ENCODE results near the gene FGD5.

The FGD5 gene

DNA sequence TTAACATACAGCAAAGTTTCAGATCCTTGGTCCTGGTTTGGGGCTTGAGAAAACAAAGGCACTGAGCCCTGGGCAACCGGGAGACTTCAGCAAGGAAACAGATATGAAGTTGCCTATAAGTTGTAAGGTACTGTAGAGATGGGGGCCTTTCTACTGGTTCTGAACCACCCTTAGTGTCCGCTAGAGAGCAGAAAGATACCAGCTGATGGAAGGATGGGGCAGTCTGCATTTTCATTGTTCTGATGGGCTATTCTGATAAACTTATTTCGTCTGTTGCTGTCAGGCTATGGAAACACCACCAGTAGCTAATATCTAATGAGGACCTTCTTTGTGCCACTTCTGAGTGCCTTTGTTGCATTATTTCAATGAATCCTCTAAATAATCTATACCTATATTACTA, 38.7 kb downstream of the FGD5 start:
- DNase-seq (ENCODE audit: low spot score): no peak

DNA sequence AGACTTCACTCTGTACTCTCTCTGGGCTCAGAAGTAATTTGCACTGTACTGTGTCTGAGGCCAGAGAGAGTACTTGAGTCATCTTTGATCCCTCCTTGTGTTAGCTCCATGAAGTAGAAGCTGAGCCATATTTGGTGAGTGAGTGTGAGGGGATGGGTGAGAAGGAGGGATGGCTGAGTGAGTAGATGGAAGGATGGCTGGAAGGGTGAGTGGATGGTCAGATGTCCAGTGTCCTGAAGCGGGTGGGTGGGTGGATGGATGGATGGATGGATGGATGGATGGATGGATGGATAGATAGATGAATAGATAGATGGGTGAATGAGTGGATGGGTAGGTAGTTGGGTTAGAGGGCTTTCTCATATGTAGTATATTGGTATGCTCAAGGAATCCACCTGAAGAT, 39.3 kb downstream of the FGD5 start:
- DNase-seq (ENCODE audit: low spot score): no peak

GRCh38 chr3:14859880-14860279, 41.1 kb downstream of the FGD5 start:
- DNase-seq (ENCODE audit: low spot score): no peak

- no peak for DNase-seq (ENCODE audit: low spot score)
Observed at GRCh38 chr3:14861031-14861430, 42.3 kb downstream of the FGD5 start.

GRCh38 chr3:14861446-14862302, 42.9 kb downstream of the FGD5 start:
- no peak for DNase-seq (ENCODE audit: low spot score)

- DNase-seq (ENCODE audit: low spot score): no peak
Observed at GRCh38 chr3:14862303-14862660, 43.5 kb downstream of the FGD5 start.

DNA sequence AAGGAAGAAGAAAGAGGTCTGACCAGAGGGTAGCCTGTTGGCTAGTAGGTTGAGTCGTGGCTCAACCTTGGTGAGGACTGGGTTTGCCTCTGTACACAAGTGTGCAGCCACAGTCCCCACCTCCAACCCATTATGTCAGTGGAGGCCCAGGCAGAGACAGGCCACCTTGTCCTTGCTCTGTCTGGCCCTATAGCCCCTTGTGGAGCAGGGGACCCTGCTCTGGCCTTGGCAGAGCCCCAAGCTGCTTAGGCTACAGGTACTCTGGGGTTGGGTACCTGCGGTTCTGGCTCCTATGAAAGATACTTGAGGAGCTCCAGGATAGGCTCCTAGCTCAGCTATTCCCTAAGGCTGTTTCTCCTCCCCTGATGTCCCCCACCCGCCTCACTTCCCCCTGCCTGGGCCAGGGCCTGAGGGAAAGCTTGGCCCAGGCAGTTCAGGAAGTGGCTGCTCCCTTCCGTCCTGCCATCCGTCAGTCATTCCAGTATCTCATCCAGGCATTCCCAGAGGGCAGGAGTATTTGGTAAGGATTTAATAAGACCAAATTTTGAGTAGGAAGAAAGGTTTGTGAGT, 44.0 kb downstream of the FGD5 start:
- no peak for DNase-seq (ENCODE audit: low spot score)

- DNase-seq (ENCODE audit: low spot score): no peak
Observed at GRCh38 chr3:14863333-14864100, 44.8 kb downstream of the FGD5 start.

GRCh38 chr3:14864131-14864530, 45.4 kb downstream of the FGD5 start:
- no peak for DNase-seq (ENCODE audit: low spot score)

- no peak for DNase-seq (ENCODE audit: low spot score)
Observed at GRCh38 chr3:14866627-14867026, 47.9 kb downstream of the FGD5 start.

DNA sequence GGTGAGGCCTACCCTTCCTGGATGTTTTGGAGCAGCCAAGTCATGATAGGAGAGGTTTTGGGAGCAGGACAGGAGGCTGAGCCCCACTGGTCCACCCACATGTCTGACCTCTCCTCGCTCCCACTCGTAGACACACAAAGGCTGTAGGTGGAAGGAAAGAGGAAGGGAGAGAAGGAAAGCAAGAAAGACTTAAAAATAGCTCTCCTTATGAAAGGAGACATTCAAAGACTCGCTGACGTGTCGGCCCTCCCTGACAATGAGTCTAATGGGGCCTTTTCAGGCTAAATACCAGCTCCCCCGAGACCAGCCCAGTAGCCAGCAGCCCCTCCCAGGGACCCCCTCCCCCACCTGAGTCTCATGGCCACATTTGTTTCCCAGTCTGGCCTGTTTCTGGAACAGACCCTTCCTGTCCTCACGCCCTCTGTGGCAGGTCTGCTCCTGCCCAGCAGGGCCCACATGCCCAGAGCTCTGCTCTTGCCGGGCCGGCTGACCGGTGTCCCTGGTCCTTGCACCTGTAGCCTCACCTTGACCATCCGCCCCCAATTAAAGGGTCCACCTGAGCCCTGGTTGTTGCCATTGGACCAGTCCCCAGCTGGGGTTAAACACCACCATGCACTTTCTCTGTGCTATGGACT, 49.3 kb downstream of the FGD5 start:
- DNase-seq (ENCODE audit: low spot score): no peak

GRCh38 chr3:14869917-14870782, 51.4 kb downstream of the FGD5 start:
- DNase-seq (ENCODE audit: low spot score): no peak

DNA sequence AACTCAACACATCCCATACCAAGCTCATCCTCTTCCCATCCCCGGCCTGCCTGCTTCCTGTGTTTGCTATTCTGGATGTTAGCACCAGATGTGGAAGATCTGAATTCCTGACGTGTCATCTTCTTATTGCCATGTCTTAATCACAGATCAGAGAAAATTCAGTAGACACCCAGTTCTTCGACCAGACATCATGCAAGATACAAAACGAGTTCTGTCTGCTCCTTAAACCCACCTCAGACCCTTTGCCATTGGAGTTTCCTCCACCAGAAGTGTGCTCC, 52.0 kb downstream of the FGD5 start:
- no peak for DNase-seq (ENCODE audit: low spot score)

- DNase-seq (ENCODE audit: low spot score): no peak
Observed at GRCh38 chr3:14871456-14872200, 52.9 kb downstream of the FGD5 start.

- no peak for DNase-seq (ENCODE audit: low spot score)
Observed at GRCh38 chr3:14872706-14873105, 53.9 kb downstream of the FGD5 start.

- DNase-seq (ENCODE audit: low spot score): no peak
Observed at GRCh38 chr3:14874784-14875183, 56.0 kb downstream of the FGD5 start.

- DNase-seq (ENCODE audit: low spot score): no peak
Observed at GRCh38 chr3:14875411-14876175, 56.8 kb downstream of the FGD5 start.

GRCh38 chr3:14876921-14877333, 58.2 kb downstream of the FGD5 start:
- no peak for DNase-seq (ENCODE audit: low spot score)

DNA sequence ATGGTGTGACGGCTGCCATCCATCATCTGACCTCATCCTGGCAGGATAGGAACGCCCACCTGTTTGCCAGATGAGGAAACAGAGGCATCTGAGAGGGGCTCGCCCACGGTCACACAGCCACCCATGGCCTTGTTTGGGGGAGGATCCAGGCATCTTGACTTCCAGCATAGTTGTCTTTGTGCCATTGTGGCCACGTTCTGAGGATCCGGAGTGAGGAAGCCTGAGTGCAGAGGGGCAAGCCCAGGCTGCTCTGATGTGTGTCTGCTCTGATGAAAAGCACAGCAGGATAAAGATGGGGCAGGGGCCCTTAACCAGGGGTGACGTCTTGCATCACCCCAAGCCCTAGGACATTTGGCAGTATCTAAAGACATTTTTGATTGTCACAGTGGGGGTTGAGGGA, 58.7 kb downstream of the FGD5 start:
- no peak for DNase-seq (ENCODE audit: low spot score)

DNA sequence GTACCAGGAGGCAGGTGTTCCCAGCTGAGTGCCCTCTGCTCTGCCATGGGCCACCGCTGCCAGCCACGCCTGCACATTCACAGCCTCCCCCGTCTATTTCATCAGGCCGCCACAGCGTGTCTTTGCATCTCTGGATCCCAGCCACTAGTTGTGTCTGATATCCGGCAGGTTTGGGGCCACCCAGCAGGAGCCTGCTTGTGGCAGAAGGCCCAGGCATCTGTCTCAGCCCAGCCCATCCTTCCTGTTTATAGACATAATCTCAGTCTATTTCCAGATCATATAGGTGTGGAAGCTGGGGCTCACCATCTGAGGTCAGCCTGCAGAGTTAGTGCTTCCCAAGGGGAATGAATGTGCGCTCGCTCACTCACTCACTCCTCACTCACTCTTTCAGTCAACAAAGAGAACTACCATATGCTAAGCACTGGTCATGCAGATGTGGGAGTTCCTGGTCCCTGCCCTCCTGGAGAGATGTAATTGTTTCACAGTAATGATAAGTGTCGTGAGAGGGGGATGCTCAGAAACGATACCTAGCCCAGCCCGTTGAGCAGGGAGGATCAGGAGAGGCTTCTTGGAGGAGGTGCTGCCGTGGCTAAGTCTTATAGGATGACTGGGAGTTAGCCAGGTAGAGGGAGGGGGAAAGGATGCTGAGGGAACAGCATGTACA, 60.6 kb downstream of the FGD5 start:
- DNase-seq (ENCODE audit: low spot score): no peak
